ENCODE data around the gene PRR16.

PRR16 gene

GRCh38 chr5:120599576-120599975 lies 135.5 kb downstream of the PRR16 start:
- DNase-seq, result no peak

GRCh38 chr5:120600639-120601038 lies 136.5 kb downstream of the PRR16 start:
- DNase-seq, result no peak

GRCh38 chr5:120602033-120602432 lies 137.9 kb downstream of the PRR16 start:
- DNase-seq, result no peak

GRCh38 chr5:120604884-120605283 lies 140.8 kb downstream of the PRR16 start:
- no peak for DNase-seq

GRCh38 chr5:120605325-120606079 lies 141.4 kb downstream of the PRR16 start:
- DNase-seq, result no peak

GRCh38 chr5:120609570-120609969 lies 145.5 kb downstream of the PRR16 start:
- DNase-seq, result no peak

GRCh38 chr5:120610145-120610544 lies 146.0 kb downstream of the PRR16 start:
- DNase-seq, result no peak

- DNase-seq, result no peak
These were observed 149.6 kb downstream of the PRR16 start for GRCh38 chr5:120613729-120614128.

- no peak for DNase-seq
These were observed 150.6 kb downstream of the PRR16 start for GRCh38 chr5:120614531-120615180.

GRCh38 chr5:120615967-120616645 lies 152.0 kb downstream of the PRR16 start:
- DNase-seq, result no peak

GRCh38 chr5:120621339-120621738 lies 157.2 kb downstream of the PRR16 start:
- DNase-seq, result no peak

- no peak for DNase-seq
These were observed 160.0 kb downstream of the PRR16 start for GRCh38 chr5:120624021-120624563.

- DNase-seq, result no peak
These were observed 164.1 kb downstream of the PRR16 start for GRCh38 chr5:120628156-120628555.

GRCh38 chr5:120630550-120630949 lies 166.4 kb downstream of the PRR16 start:
- DNase-seq, result no peak

GRCh38 chr5:120631611-120632010 lies 167.5 kb downstream of the PRR16 start:
- DNase-seq, result no peak

GRCh38 chr5:120632430-120632829 lies 168.3 kb downstream of the PRR16 start:
- DNase-seq, result no peak

GRCh38 chr5:120638449-120638848 lies 174.3 kb downstream of the PRR16 start:
- no peak for DNase-seq

- no peak for DNase-seq
These were observed 176.7 kb downstream of the PRR16 start for GRCh38 chr5:120640778-120641177.

GRCh38 chr5:120644516-120644915 lies 180.4 kb downstream of the PRR16 start:
- DNase-seq, result no peak

GRCh38 chr5:120655828-120656435 lies 191.8 kb downstream of the PRR16 start:
- no peak for DNase-seq

GRCh38 chr5:120657104-120657503 lies 193.0 kb downstream of the PRR16 start:
- DNase-seq, result no peak

GRCh38 chr5:120677481-120677880 lies 213.4 kb downstream of the PRR16 start:
- DNase-seq, result no peak

- no peak for DNase-seq
These were observed 214.2 kb downstream of the PRR16 start for GRCh38 chr5:120678279-120678678.

All from SIG-M5 (cell line).